Epithelial cell of esophagus (primary cell): ENCODE measurements around the gene TSPO.

ENCODE experiments used
- DNase-seq: peaks from one replicate; pipeline ENCODE4 v3.0.0; 2010; ENCODE audit warnings: low read depth
- H3K4me3 ChIP-seq: 2 replicates; pipeline ENCODE4 v1.5.1; 2011; ENCODE audit warnings: mild to moderate bottlenecking, low read length, control low read depth
- CTCF ChIP-seq: IDR thresholded peaks from 2 replicates; pipeline ENCODE4 v1.5.1; 2011; ENCODE audit warnings: low read depth, mild to moderate bottlenecking, low read length, control low read depth, inconsistent platforms; ENCODE audit not compliant: insufficient read depth; ENCODE audit errors: missing control alignments

The TSPO gene

GRCh38 chr22:43186272-43187170 is 35.2 kb downstream of the TSPO start, which contains the start of gene TTLL12:
Gene TTLL12 (minus strand): TSS chr22:43187134. CDS start chr22:43187069, 65 bp downstream.
- DNase-seq, result peak; percentile 60
- TF ChIP-seq CTCF, result no peak
- peak within 1 kb of the TSS; percentile 79 for H3K4me3 ChIP-seq

GRCh38 chr22:43187171-43188099 is 36.1 kb downstream of the TSPO start:
- DNase-seq, result peak; percentile 92
- H3K4me3 ChIP-seq, result peak overlapping the region; percentile 55
- peak; percentile 34 for TF ChIP-seq CTCF

GRCh38 chr22:43188829-43189545 is 37.6 kb downstream of the TSPO start:
- no peak for TF ChIP-seq CTCF
- DNase-seq, result no peak
- no peak overlapping the region for H3K4me3 ChIP-seq

- no peak for TF ChIP-seq CTCF
- DNase-seq, result peak; percentile 55
- H3K4me3 ChIP-seq, result no peak overlapping the region
Measured at GRCh38 chr22:43191831-43192230, 40.5 kb downstream of the TSPO start.

GRCh38 chr22:43197271-43197941 is 46.0 kb downstream of the TSPO start:
- TF ChIP-seq CTCF, result no peak
- no peak for DNase-seq
- H3K4me3 ChIP-seq, result no peak overlapping the region

GRCh38 chr22:43198126-43198525 is 46.8 kb downstream of the TSPO start:
- no peak for DNase-seq
- no peak for TF ChIP-seq CTCF
- H3K4me3 ChIP-seq, result no peak overlapping the region
